OCI-M2 (cell line): Measurements from ENCODE around the gene CCDC184.
"Not testable (repeated sequence)": the region's sequence is repeated elsewhere in the genome, so short reads cannot be mapped to it uniquely, and the experiment has no call there.

Source experiments
- DNase-seq: peaks from one replicate; lab custom pipeline; 2025; ENCODE audit not compliant: unreplicated experiment; lab: John Stamatoyannopoulos, UW

The CCDC184 gene

GRCh38 chr12:48183091-48183875 is at the start of gene CCDC184:
TSS of gene CCDC184 (plus strand) at chr12:48183644. CDS start at chr12:48184123, 479 bp downstream.
- DNase-seq = no peak

- DNase-seq = no peak
Measured at GRCh38 chr12:48135027-48135426, 48.4 kb upstream of the CCDC184 start.

- no peak for DNase-seq
Measured at GRCh38 chr12:48142818-48143674, 40.4 kb upstream of the CCDC184 start.

GRCh38 chr12:48143898-48144297 is 39.5 kb upstream of the CCDC184 start:
- no peak for DNase-seq

- DNase-seq = no peak
Measured at GRCh38 chr12:48145981-48146380, 37.5 kb upstream of the CCDC184 start.

- no peak for DNase-seq
Measured at GRCh38 chr12:48151103-48151771, 32.2 kb upstream of the CCDC184 start.

- DNase-seq = not testable (repeated sequence)
Measured at GRCh38 chr12:48155786-48156185, 27.7 kb upstream of the CCDC184 start.

- DNase-seq = no peak
Measured at GRCh38 chr12:48156652-48157017, 26.8 kb upstream of the CCDC184 start.

GRCh38 chr12:48157018-48157888 is 26.2 kb upstream of the CCDC184 start, which contains the start of gene ASB8:
TSS of gene ASB8 (minus strand) at chr12:48157515. CDS start at chr12:48153496, 4,019 bp downstream.
- peak; percentile 94 for DNase-seq

- no peak for DNase-seq
Measured at GRCh38 chr12:48157889-48158370, 25.5 kb upstream of the CCDC184 start.

- no peak for DNase-seq
Measured at GRCh38 chr12:48160046-48160445, 23.4 kb upstream of the CCDC184 start.

GRCh38 chr12:48160807-48161206 is 22.6 kb upstream of the CCDC184 start:
- DNase-seq = peak; percentile 13

- DNase-seq = no peak
Measured at GRCh38 chr12:48163150-48163747, 20.2 kb upstream of the CCDC184 start.

GRCh38 chr12:48164451-48164850 is 19.0 kb upstream of the CCDC184 start:
- DNase-seq = no peak

GRCh38 chr12:48165089-48165981 is 18.1 kb upstream of the CCDC184 start:
- no peak for DNase-seq

- no peak for DNase-seq
Measured at GRCh38 chr12:48169011-48169410, 14.4 kb upstream of the CCDC184 start.

GRCh38 chr12:48175613-48176416 is 7.6 kb upstream of the CCDC184 start:
- no peak for DNase-seq

GRCh38 chr12:48176417-48176751 is 7.1 kb upstream of the CCDC184 start:
- DNase-seq = no peak
